Karpas-422 (cell line): ENCODE results near the gene AHDC1. TPM values are rescaled to one million over a fixed set of nuclear protein-coding genes. Genes with fewer than 3 reads are reported as not detected.

Experiments used
- DNase-seq: peaks from one replicate; pipeline ENCODE4 v3.0.0-alpha.2; 2015
- H2AFZ ChIP-seq: fragments of 200-600 bp; sonication (generic); 2 replicates; pipeline ENCODE4 v1.6.1; 2014; ENCODE audit warnings: antibody characterized with exemption, low read length, mixed read lengths
- H3K27ac ChIP-seq: fragments of 200-600 bp; sonication (generic); 2 replicates; pipeline ENCODE4 v1.5.1; 2014; ENCODE audit warnings: mild to moderate bottlenecking, low read length, moderate library complexity
- H3K27me3 ChIP-seq: fragments of 200-600 bp; sonication (generic); 2 replicates; pipeline ENCODE4 v1.6.1; 2014; ENCODE audit warnings: low read length, mixed read lengths
- H3K36me3 ChIP-seq: fragments of 200-600 bp; sonication (generic); 2 replicates; pipeline ENCODE4 v1.6.1; 2014; ENCODE audit warnings: low read length, mixed read lengths; ENCODE audit not compliant: insufficient read depth
- H3K4me1 ChIP-seq: fragments of 200-600 bp; sonication (generic); 2 replicates; pipeline ENCODE4 v1.6.1; 2014; ENCODE audit warnings: mild to moderate bottlenecking, low read length, mixed read lengths
- H3K4me2 ChIP-seq: fragments of 200-600 bp; sonication (generic); 2 replicates; pipeline ENCODE4 v1.6.1; 2014; ENCODE audit warnings: low read length, low read depth, mild to moderate bottlenecking; ENCODE audit not compliant: poor library complexity, severe bottlenecking
- H3K4me3 ChIP-seq: fragments of 200-600 bp; sonication (generic); 2 replicates; pipeline ENCODE4 v1.5.1; 2014; ENCODE audit warnings: mild to moderate bottlenecking, antibody characterized with exemption, low read length, mixed read lengths
- H3K79me2 ChIP-seq: fragments of 200-600 bp; sonication (generic); 2 replicates; pipeline ENCODE4 v1.6.1; 2014; ENCODE audit warnings: mild to moderate bottlenecking, low read length, mixed read lengths
- H3K9ac ChIP-seq: fragments of 200-600 bp; sonication (generic); 2 replicates; pipeline ENCODE4 v1.6.0; 2014; ENCODE audit warnings: low read length
- H3K9me2 ChIP-seq: fragments of 200-600 bp; sonication (generic), shearing (Covaris generic); replicated peaks from 2 replicates; pipeline ENCODE4 v1.6.0; 2014; ENCODE audit warnings: mild to moderate bottlenecking, low read length, moderate library complexity; ENCODE audit not compliant: insufficient read depth
- H3K9me3 ChIP-seq: fragments of 300-700, 200-600 bp; sonication (generic); 2 replicates; pipeline ENCODE4 v1.6.1; 2014; ENCODE audit warnings: low read length, mixed read lengths
- H4K20me1 ChIP-seq: fragments of 200-600 bp; sonication (generic); 2 replicates; pipeline ENCODE4 v1.6.1; 2014; ENCODE audit warnings: mild to moderate bottlenecking, antibody characterized with exemption, low read length, low read depth; ENCODE audit not compliant: insufficient read depth
- small RNA-seq: library from RNA; depleted of rRNA; stranded (forward); fragments of <200 nt; gene quantifications from one replicate; pipeline ENCODE3, GENCODE V24; 2014
- total RNA-seq: library from RNA; depleted of rRNA; stranded (reverse); fragments of >200 nt; shearing (Covaris generic); gene quantifications from 2 replicates; pipeline ENCODE4 v1.2.3, GENCODE V29; 2014; ENCODE audit warnings: low replicate concordance; rRNA removed

Gene AHDC1
- total RNA-seq, 1 experiment from 2014 or later, result 2.2 TPM

- Histone ChIP-seq H3K4me2 (no peak overlapping the region), H3K27ac (no peak overlapping the region), H2AFZ (peak overlapping the region; percentile 13; the same call in 1 of the 2 replicates), H3K9me2 (no peaks in the 10 kb centered on the region), H3K36me3 (no peaks in the 10 kb centered on the region), H3K4me1 (peaks cover 20% of the 10 kb centered on the region), H4K20me1 (peaks cover 8% of the 10 kb centered on the region; the same call in 1 of the 2 replicates), H3K9ac (no peak overlapping the region), H3K9me3 (no peaks in the 10 kb centered on the region), H3K79me2 (peaks cover 23% of the 10 kb centered on the region), H3K4me3 (no peak overlapping the region), H3K27me3 (no peaks in the 10 kb centered on the region)
- DNase-seq, result no peak
Measured at GRCh38 chr1:27491748-27492700, 111.9 kb downstream of the AHDC1 start.

- peak within 1 kb of the TSS; percentile 97 for H3K4me3 ChIP-seq
- peak within 1 kb of the TSS; percentile 84 for H3K4me2 ChIP-seq
- H2AFZ ChIP-seq, result peak within 1 kb of the TSS; percentile 68; the same call in 1 of the 2 replicates
- DNase-seq, result peak; percentile 99
- H3K27ac ChIP-seq, result peak within 1 kb of the TSS; percentile 77
- peaks cover 39% of the 10 kb centered on the region for H3K79me2 ChIP-seq
- H3K27me3 ChIP-seq, result no peaks in the 10 kb centered on the region
- peaks cover 17% of the 10 kb centered on the region for H3K4me1 ChIP-seq
- H3K9ac ChIP-seq, result peak within 1 kb of the TSS; percentile 93
- H4K20me1 ChIP-seq, result peaks cover 16% of the 10 kb centered on the region; the same call in 1 of the 2 replicates
- H3K9me2 ChIP-seq, result no peaks in the 10 kb centered on the region
- H3K9me3 ChIP-seq, result no peaks in the 10 kb centered on the region
- no peaks in the 10 kb centered on the region for H3K36me3 ChIP-seq
Measured at GRCh38 chr1:27489973-27490741, 113.8 kb downstream of the AHDC1 start, which contains the start of gene WASF2. Gene WASF2, minus strand, starts transcription at chr1:27490167. Its CDS starts 61,277 bp downstream, at chr1:27428890.

- Histone ChIP-seq H3K9me2 (no peaks in the 10 kb centered on the region), H3K9me3 (no peaks in the 10 kb centered on the region), H3K9ac (peak overlapping the region; percentile 93), H3K36me3 (no peaks in the 10 kb centered on the region), H3K4me1 (peaks cover 17% of the 10 kb centered on the region), H3K79me2 (peaks cover 45% of the 10 kb centered on the region), H3K27me3 (no peaks in the 10 kb centered on the region), H3K4me2 (peak overlapping the region; percentile 84), H2AFZ (0 out of 2 replicates have a peak overlapping the region, but pooled peaks have one; percentile 23), H3K4me3 (peak overlapping the region; percentile 97), H3K27ac (peak overlapping the region; percentile 77), H4K20me1 (peaks cover 16% of the 10 kb centered on the region; the same call in 1 of the 2 replicates)
- peak; percentile 69 for DNase-seq
Measured at GRCh38 chr1:27489501-27489972, 114.4 kb downstream of the AHDC1 start.

- peak; percentile 81 for DNase-seq
- no peaks in the 10 kb centered on the region for H3K9me2 ChIP-seq
- H3K4me1 ChIP-seq, result peaks cover 25% of the 10 kb centered on the region
- H3K27ac ChIP-seq, result peak overlapping the region; percentile 77
- H4K20me1 ChIP-seq, result peaks cover 16% of the 10 kb centered on the region; the same call in 1 of the 2 replicates
- H3K36me3 ChIP-seq, result no peaks in the 10 kb centered on the region
- peak overlapping the region; percentile 84 for H3K4me2 ChIP-seq
- H3K27me3 ChIP-seq, result no peaks in the 10 kb centered on the region
- no peak overlapping the region for H2AFZ ChIP-seq
- H3K4me3 ChIP-seq, result peak overlapping the region; percentile 97
- H3K9ac ChIP-seq, result peak overlapping the region; percentile 93
- no peaks in the 10 kb centered on the region for H3K9me3 ChIP-seq
- H3K79me2 ChIP-seq, result peaks cover 58% of the 10 kb centered on the region
Measured at GRCh38 chr1:27487966-27488884, 115.7 kb downstream of the AHDC1 start.

- no peaks in the 10 kb centered on the region for H3K27me3 ChIP-seq
- no peaks in the 10 kb centered on the region for H3K36me3 ChIP-seq
- H3K4me1 ChIP-seq, result peaks cover 43% of the 10 kb centered on the region
- H3K9me3 ChIP-seq, result no peaks in the 10 kb centered on the region
- H3K4me3 ChIP-seq, result no peak overlapping the region
- H4K20me1 ChIP-seq, result peaks cover 27% of the 10 kb centered on the region; the same call in 1 of the 2 replicates
- no peak overlapping the region for H3K27ac ChIP-seq
- peaks cover 87% of the 10 kb centered on the region for H3K79me2 ChIP-seq
- DNase-seq, result no peak
- no peak overlapping the region for H3K9ac ChIP-seq
- no peak overlapping the region for H2AFZ ChIP-seq
- H3K4me2 ChIP-seq, result no peak overlapping the region
- no peaks in the 10 kb centered on the region for H3K9me2 ChIP-seq
Measured at GRCh38 chr1:27485363-27485762, 118.6 kb downstream of the AHDC1 start.

Small RNA genes lying within 50 kb of the gene (small RNA-seq; reads per million reads assigned to genes)
- gene AL031729.1, result not detected

Other genes with a start within 250 kb of the AHDC1 start
- 3.0 and 5.2 TPM in 2 replicates for gene MAP3K6, start 237.2 kb downstream of the AHDC1 start, total RNA-seq
- not detected in 2 replicates for gene FCN3, start 229.3 kb downstream of the AHDC1 start, total RNA-seq
- 0.22 TPM in 1 of 2 replicates, not detected in the other for gene CD164L2, start 220.8 kb downstream of the AHDC1 start, total RNA-seq
- gene GPR3, start 211.5 kb downstream of the AHDC1 start, total RNA-seq, result 3.6 and 3.7 TPM in 2 replicates
- gene WASF2, start 114.0 kb downstream of the AHDC1 start, total RNA-seq, result 20.2 and 21.7 TPM in 2 replicates
- 3.0 and 5.6 TPM in 2 replicates for gene FGR, start 31.0 kb upstream of the AHDC1 start, total RNA-seq
- 67.3 and 88.2 TPM in 2 replicates for gene IFI6, start 68.0 kb upstream of the AHDC1 start, total RNA-seq
- gene FAM76A, start 121.8 kb upstream of the AHDC1 start, total RNA-seq, result 18.7 and 21.2 TPM in 2 replicates
- 27.9 and 39.9 TPM in 2 replicates for gene STX12, start 169.1 kb upstream of the AHDC1 start, total RNA-seq
- 38.3 and 48.1 TPM in 2 replicates for gene PPP1R8, start 226.6 kb upstream of the AHDC1 start, total RNA-seq